HuH-7.5 (cell line): ENCODE results near the gene PRICKLE2.

ENCODE experiments used
- DNase-seq: peaks from one replicate; pipeline ENCODE4 v3.0.0; 2011; ENCODE audit warnings: low spot score

Gene PRICKLE2

GRCh38 chr3:64220161-64220914 lies 4.9 kb downstream of the PRICKLE2 start:
- DNase-seq: no peak

DNA sequence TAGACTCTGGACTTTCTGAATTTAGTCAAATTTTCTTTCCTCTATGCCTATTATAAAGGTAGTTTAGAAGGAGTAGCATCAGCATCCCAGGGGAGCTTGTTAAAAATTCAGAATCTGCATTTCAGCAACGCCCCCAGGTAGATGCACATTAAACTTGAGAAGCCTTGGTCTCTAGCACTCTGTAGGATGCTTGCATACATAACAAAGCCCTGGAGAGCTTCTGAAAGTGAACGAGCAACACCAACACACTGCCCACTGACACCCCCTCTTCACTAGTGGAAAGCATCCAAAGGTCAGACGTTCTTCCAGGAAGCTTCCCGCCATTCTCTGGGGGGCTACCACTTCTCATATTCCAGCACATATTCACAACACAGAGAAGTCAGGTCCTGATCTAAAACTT lies 6.5 kb downstream of the PRICKLE2 start:
- DNase-seq: no peak

DNA sequence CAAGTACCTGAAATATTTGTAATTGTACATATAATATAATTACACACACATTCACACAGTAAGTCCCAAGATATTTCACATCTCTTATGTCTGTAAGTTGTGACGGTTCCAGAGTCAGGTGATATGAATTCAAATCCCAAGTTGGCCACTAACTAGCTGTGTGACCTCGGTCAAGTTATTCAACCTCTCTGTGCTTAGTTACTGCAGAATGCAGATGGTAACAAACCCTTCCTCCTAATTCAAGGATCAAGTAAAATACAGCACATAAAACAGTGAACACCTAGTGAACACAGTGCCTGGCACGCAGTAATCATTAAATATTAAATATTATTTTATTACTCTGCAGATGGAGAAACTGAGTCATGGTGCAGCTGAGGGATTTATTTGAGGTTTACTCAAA lies 6.9 kb downstream of the PRICKLE2 start:
- DNase-seq: no peak

DNA sequence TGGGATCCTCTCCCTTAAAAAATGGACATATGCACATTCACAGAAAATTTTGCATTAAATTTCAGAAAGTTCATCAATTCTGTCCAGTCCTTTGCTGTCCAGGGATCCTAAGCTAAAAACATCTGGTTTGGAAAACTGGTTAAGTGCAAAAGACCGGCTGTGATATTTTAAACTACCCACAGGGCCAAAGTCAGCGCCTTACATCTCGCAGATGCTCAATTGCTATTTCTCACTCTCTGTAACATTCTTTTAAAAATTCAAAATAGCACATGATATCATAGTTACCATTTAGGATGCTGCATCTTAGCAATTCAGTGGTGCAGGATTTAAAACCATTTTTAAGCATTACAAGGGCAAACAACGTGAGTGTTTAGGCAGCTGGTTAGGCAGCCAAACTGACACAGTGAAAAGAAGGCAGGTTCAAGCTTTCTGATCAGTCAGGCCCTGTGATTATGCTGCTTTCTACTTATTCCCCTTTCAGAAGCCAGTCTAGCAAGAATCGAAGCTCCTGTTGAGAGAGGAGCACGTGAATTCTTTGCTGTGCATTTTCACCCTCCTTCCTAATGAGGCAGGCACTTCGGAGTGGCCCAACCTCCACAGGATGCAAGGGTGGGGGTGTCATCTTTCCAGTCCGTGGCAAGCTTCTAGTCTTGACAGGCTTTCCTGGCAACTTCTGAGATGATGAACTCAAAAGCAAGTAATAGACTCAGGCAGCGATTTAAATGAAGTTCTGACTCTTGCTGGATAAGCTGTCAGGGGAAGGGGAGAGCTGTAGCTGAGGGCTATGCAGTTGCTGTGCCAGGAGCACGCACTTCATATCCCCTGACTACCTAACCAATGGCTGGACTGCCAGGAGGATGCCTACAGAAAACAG lies 8.8 kb downstream of the PRICKLE2 start:
- DNase-seq: no peak

- DNase-seq: no peak
These were observed 9.7 kb downstream of the PRICKLE2 start for GRCh38 chr3:64215559-64215958.

- DNase-seq: no peak
These were observed 10.2 kb downstream of the PRICKLE2 start for GRCh38 chr3:64215103-64215502.

DNA sequence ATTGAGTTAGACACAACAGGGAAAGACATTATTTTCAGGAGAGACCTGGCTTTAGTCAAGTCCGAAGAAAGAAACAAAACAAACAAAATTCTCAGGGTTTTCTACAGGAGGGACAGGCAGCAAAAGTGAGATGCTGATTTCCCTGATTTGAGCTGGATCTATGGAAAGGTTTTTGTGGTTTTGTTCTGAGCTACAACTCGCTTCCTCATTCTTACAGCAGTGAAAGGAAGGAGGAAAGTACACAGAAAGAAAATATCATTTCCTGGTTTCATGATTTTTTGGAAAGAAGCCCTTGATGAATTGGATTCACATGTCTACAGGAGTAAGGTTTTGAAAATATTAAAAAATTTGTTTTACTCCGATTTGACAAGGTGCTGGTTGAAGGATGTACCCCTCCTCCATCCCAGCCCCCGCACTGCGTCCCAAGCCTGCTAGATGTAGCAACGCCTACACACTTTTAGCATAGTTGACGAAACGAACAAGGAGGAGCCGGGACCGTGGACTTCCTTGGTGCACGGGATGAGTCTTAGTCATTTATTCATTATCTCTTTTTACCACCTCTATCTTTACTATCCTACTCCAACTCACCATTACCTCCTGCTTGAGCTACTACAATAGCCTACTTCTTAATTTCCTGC lies 10.8 kb downstream of the PRICKLE2 start:
- no peak for DNase-seq

DNA sequence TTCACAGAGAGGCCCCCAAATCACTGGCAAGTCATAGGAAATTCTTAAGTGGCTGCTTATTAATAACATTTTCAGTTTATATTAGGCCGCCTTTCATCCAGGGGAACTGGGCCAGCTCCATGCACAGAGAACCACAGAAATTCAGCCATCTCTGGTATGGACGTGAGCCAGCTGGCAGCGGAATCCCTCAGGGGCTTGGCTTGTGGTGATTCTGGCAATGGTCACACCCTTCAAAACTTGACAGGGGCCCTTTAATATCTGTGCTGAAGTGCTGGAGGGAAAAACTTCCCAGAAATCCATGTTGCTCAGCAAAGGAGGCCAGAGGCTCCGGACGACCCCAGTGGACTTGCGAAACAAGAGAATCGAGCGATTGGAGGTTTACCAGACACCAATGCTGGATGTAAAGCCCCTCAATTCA lies 11.3 kb downstream of the PRICKLE2 start:
- DNase-seq: no peak

- no peak for DNase-seq
These were observed 11.9 kb downstream of the PRICKLE2 start for GRCh38 chr3:64213224-64213878.

DNA sequence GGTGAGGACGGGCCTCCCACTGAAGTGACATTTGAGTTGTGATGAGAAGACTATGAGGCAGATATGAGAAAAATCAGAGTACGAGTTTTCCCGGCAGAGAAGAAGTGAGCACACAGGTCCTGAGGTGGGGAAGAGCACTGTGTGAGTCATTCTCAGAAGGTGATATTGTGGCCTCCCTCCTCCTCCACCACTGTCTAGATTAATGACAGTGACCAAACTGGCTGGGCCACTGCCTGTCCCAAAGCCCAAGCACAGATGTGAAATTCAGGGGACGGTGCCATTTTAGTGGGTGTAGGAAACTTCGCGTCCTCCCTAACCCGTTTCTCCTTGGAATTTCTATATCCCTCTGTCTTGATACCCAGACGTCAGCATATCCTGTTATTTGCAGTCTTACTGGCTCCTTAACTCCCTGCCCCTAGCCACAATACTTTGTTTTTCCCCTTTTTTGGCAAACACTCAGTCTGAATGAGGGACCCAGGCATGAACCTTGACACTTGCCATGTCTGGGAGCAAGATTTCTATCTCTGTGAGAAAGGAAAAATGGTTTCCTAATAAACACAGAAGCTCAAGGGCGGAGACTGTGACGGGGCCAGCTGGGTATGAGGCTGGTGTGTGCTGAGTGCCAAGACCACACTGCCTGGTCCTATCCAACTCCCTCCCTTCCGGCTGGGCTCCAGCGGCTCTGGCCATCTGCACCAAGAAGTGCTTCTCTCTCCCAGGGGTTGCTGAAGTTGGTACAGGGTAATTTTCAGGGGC lies 15.2 kb downstream of the PRICKLE2 start:
- peak; percentile 35 for DNase-seq

GRCh38 chr3:64207289-64208080 lies 17.8 kb downstream of the PRICKLE2 start:
- DNase-seq: no peak

GRCh38 chr3:64203969-64204908 lies 21.0 kb downstream of the PRICKLE2 start:
- DNase-seq: no peak

GRCh38 chr3:64203216-64203615 lies 22.1 kb downstream of the PRICKLE2 start:
- DNase-seq: no peak

- no peak for DNase-seq
These were observed 25.3 kb downstream of the PRICKLE2 start for GRCh38 chr3:64199932-64200331.

- DNase-seq: no peak
These were observed 28.9 kb downstream of the PRICKLE2 start for GRCh38 chr3:64196236-64196929.

DNA sequence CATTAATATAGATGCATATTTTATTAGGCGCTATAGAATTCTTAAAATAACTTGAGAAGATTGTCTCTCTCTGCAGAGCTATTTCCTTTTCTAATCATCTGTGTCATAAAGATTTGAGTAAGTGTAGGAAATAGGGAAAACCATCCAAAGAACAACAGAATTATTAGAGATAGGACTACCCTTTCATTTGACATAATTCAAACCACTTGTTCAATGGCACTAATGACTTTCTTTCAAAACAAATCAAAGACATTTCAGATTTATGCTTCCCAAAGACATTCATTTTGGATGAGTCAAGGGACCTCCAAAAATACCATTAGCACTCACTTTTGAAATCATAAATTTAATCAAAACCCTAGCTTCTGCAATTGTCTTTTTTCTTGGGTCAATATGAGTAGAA lies 29.5 kb downstream of the PRICKLE2 start:
- DNase-seq: no peak

DNA sequence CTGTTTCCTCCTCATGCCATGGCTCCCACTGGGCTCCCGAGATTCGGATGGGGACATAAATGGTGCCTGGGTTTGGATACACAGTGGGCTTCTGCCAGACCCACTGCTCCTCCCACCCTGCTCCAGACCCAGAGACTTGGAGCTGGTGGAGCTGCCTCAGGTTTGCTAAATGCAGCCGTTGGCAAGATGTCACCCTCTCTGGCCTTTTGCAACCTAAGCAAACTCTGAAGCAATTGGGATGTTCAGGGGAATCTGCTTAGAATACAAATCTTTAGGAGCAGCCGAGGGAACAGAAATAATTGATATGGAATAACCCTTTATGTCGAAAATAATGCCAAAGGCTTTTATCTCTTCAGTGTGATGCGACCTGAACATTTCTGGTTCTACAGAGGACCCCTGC lies 33.4 kb downstream of the PRICKLE2 start:
- DNase-seq: no peak

GRCh38 chr3:64190517-64191515 lies 34.5 kb downstream of the PRICKLE2 start:
- DNase-seq: no peak
